NT2/D1 (cell line): ENCODE measurements around the gene RALA.

Experiments used
- SUZ12 ChIP-seq: IDR thresholded peaks from 2 replicates; pipeline ENCODE4 v1.6.1; 2011; ENCODE audit not compliant: insufficient read length, insufficient read depth; ENCODE audit errors: extremely low read depth
- YY1 ChIP-seq: IDR thresholded peaks from 2 replicates; pipeline ENCODE4 v1.6.1; 2011; ENCODE audit not compliant: insufficient read length, insufficient read depth

- no peak for TF ChIP-seq YY1
- TF ChIP-seq SUZ12, result no peak
Observed at GRCh38 chr7:39696631-39697030, 73.3 kb downstream of the RALA start.
